Measurements from ENCODE around the gene CDPF1.

The CDPF1 gene, protein sequence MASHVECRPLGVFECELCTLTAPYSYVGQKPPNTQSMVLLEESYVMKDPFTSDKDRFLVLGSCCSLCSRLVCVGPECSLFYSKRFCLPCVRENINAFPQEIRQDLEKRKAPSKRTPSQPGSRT

DNA sequence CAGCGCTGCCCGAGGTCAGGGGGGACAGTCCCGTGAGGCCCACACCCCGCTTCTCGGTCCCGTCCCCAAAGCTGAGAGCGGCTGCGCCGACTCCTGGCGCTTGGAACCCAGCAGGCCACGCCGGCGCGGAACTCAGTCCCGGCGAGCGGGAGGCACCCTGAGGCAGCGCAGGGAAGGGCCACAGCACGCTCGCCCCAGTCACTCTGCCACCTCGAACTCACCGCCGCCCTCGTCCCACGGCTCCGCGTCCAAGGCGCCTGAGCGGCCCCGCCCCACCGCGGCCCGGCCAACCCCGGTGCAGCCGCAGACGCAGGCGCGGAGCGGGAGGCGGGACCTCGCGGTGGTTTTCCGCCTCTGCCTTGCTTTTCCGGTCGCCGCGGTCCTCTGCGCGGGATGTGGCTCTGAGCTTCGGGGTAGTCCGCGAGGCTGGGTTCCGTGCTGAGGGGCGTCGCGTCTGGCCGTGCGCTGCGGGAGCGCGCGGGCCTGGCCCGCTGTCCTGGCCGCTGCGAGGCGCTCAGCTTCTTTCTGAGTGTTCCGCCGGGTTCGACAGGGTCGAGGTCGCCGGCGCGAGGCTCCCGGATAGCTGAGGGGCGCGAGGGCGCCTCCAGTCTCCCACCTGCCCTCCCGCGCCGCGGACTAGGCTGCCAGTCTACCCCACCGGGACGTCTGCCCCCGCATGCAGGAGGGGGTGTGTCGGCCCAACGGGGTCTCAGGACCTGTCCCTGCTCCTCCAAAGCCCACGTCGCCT, at the start of gene CDPF1:
Gene CDPF1 (minus strand): TSS at position 259 of the 748 bp plus-strand sequence. CDS start 2,009 bp downstream, outside the sequence.
- H3K27ac ChIP-seq: peak within 1 kb of the TSS; percentile 87
- TF ChIP-seq CTCF (conservative IDR thresholded peaks at IDR 0.05) (no peak), ZFX (IDR thresholded peaks at IDR 0.05) (peak; percentile 82)

- TF ChIP-seq ZFX (IDR thresholded peaks at IDR 0.05) (no peak), CTCF (conservative IDR thresholded peaks at IDR 0.05) (no peak)
- H3K27ac ChIP-seq: no peak overlapping the region
Measured at GRCh38 chr22:46299101-46299500, 49.0 kb upstream of the CDPF1 start.

DNA sequence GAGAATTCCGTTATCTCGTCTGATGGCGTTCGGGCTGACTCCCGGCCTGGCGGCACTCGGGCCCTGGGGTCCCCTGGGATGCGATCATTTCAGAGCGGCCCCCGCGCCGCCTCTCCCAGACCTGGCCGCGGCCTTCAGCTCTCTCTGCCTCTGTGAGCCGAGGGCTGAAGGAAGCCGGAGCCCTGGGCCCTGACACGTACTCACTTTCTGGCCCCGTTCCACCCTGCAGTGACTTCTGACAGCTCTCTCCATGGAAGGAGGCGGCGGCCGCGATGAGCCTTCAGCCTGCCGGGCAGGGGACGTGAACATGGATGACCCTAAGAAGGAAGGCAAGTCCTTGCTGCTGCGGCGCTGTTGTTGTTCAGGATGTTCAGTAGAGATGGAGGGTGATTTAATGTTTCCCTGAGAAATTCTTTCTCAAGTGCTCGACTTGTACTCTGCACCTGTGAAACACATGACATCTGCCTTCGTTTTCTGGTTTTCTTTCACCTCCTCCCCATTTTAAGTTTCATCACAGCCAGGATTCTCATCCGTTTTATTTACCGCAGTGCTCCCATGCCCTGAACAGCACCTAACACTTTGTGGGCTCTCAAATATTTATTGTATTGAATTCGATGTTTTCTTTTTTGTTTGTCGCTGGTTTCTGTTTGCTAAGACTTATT, 47.2 kb upstream of the CDPF1 start:
- no peak for TF ChIP-seq CTCF (conservative IDR thresholded peaks at IDR 0.05)
- TF ChIP-seq ZFX (IDR thresholded peaks at IDR 0.05): peak; percentile 70; the same call in 1 of the 2 replicates
- peak overlapping the region; percentile 97 for H3K27ac ChIP-seq

GRCh38 chr22:46296257-46297150, 46.4 kb upstream of the CDPF1 start, which contains the start of gene GTSE1:
Gene GTSE1, plus strand, starts transcription at chr22:46296870. Its CDS starts 531 bp downstream, at chr22:46297401.
- TF ChIP-seq CTCF (conservative IDR thresholded peaks at IDR 0.05) (no peak), ZFX (IDR thresholded peaks at IDR 0.05) (0 out of 2 replicates have a peak, but pooled peaks have one; percentile 19)
- peak within 1 kb of the TSS; percentile 97 for H3K27ac ChIP-seq

DNA sequence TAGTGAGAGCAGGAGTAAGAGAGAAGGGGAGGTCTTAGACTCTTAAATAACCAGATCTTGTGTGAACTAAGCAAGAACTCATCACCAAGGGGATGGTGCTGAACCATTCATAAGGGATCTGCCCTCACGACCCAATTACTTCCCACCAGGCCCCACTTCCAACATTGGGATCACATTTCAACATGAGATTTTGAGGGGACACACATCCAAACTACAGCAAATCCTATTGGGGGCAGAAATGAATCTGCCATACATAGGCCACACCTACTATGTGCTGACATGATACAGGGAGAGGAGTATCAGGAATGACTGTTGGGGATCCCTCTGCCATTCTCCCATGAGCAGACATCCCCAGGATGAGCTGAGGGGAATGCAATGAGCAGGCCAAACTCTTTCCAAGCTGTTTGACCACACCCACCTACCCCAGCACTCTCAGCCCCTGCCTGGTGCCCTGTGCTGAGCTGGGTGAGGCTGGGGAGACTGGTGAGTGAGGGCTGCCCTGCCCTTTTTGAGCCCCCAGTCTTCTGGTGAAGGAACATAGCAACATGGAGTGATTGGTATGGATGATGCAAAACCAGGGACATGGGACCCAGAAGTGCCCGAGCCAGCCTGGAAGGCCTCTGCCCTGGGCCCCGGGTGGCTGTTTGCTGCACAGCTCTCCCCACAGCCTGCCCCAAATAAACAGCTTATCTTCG, 45.3 kb upstream of the CDPF1 start:
- peak overlapping the region; percentile 97 for H3K27ac ChIP-seq
- TF ChIP-seq ZFX (IDR thresholded peaks at IDR 0.05) (no peak), CTCF (conservative IDR thresholded peaks at IDR 0.05) (no peak)

DNA sequence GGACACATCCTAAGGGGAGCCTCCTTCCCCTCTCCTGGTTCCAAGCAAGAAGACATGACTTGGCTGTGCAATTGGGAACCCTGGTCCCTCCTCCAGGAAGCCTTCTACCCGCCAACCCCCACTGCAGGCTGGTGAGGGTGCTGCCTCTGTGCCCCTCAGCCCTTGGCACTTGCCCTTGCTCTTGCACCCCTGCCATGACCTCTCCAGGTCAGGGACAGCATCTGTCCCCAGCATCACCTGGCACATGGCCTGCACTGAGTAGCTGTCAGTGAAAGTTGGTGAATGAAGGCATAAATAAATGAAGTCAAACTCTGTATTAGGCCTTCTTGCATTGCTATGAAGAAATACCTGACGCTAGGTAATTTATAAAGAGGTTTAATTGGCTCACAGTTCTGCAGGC, 44.7 kb upstream of the CDPF1 start:
- TF ChIP-seq ZFX (IDR thresholded peaks at IDR 0.05) (no peak), CTCF (conservative IDR thresholded peaks at IDR 0.05) (no peak)
- H3K27ac ChIP-seq: no peak overlapping the region
